K562 (cell line): Measurements from ENCODE around the gene CCDC28B. TPM values are rescaled to one million over a fixed set of nuclear protein-coding genes. Genes with fewer than 3 reads are reported as not detected.
A peak's percentile ranks its signal among the peaks of the same experiment; 100 is the strongest.

Source experiments
- ARNT ChIP-seq, 2 experiments: fragments of 450-650 bp; IDR thresholded peaks; 2 replicates each; pipeline ENCODE4 v1.6.1; 2016; ENCODE audit warnings: mild to moderate bottlenecking in 1 of 2
- CEBPG ChIP-seq, 3 experiments: fragments of 200-800 bp in 1 of 3; sonication (Bioruptor generic) in 1 of 3; sonication (generic) in 1 of 3; formaldehyde crosslinking in 1 of 3; IDR thresholded peaks in 2 of 3; conservative IDR thresholded peaks in 1 of 3; 2 replicates each; pipeline versions ENCODE4 v1.6.1 to v1.8.0; 2016 to 2022; ENCODE audit warnings: missing compliant biosample characterization in 2 of 3, missing genetic modification characterization in 2 of 3, mild to moderate bottlenecking in 1 of 3, missing genetic modification reagents in 1 of 3
- CUX1 ChIP-seq: fragments of 200-800 bp; sonication (Bioruptor generic); IDR thresholded peaks from 2 replicates; pipeline ENCODE4 v1.6.1; 2016; ENCODE audit warnings: missing genetic modification characterization, missing compliant biosample characterization
- GABPB2 ChIP-seq: fragments of 250-450 bp; sonication (Bioruptor Pico); conservative IDR thresholded peaks from 2 replicates; pipeline ENCODE4 v1.5.1; 2021; ENCODE audit warnings: mild to moderate bottlenecking
- HDAC1 ChIP-seq, 2 experiments: fragments of 450-650 bp; IDR thresholded peaks; 2 replicates each; pipeline ENCODE4 v1.6.1; 2016 to 2017; ENCODE audit warnings: inconsistent platforms in 1 of 2, mild to moderate bottlenecking in 1 of 2, moderate library complexity in 1 of 2
- NR1H2 ChIP-seq: sonication (generic); formaldehyde crosslinking; IDR thresholded peaks from 2 replicates; pipeline ENCODE4 v1.4.0; 2020; ENCODE audit warnings: mild to moderate bottlenecking, missing genetic modification reagents
- NR2C2 ChIP-seq, 2 experiments: fragments of 200-800 bp in 1 of 2; sonication (Bioruptor generic) in 1 of 2; sonication (generic) in 1 of 2; formaldehyde crosslinking in 1 of 2; IDR thresholded peaks; 2 replicates each; pipeline versions ENCODE4 v1.6.1 to v1.8.0; 2016 to 2022; ENCODE audit warnings: mild to moderate bottlenecking in 1 of 2, missing compliant biosample characterization in 1 of 2, missing genetic modification characterization in 1 of 2, missing genetic modification reagents in 1 of 2
- PML ChIP-seq: IDR thresholded peaks from 2 replicates; pipeline ENCODE4 v1.6.1; 2012; ENCODE audit warnings: low read length, inconsistent platforms
- RAD21 ChIP-seq, 2 experiments: fragments of 250-450 bp in 1 of 2; fragments of 450-650 bp in 1 of 2; sonication (Bioruptor Pico) in 1 of 2; formaldehyde crosslinking in 1 of 2; IDR thresholded peaks in 1 of 2; conservative IDR thresholded peaks in 1 of 2; 2 replicates each; pipeline versions ENCODE4 v1.4.0 to v1.8.0; 2020 to 2022; ENCODE audit warnings: mild to moderate bottlenecking in 2 of 2, moderate library complexity in 1 of 2
- RBM17 ChIP-seq: fragments of 200-400 bp; formaldehyde crosslinking; IDR thresholded peaks from 2 replicates; pipeline ENCODE4 v1.6.1; 2017; ENCODE audit warnings: low read depth, mild to moderate bottlenecking, low read length, borderline replicate concordance
- ZNF609 ChIP-seq: sonication (generic); formaldehyde crosslinking; IDR thresholded peaks from 2 replicates; pipeline ENCODE4 v1.8.1; 2023; ENCODE audit warnings: missing genetic modification reagents, mild to moderate bottlenecking, borderline replicate concordance
- polyA plus RNA-seq, 8 experiments: library from polyadenylated mRNA; depleted of rRNA in 4 of 8; stranded (reverse) in 5 of 8; unstranded in 3 of 8; fragments of >200 nt; fragmentation: Nextera tagmentation in 2 of 8; fragmentation: Illumina TruSeq in 1 of 8; extraction: Ambion mirVana in 2 of 8; extraction: Trizol in 1 of 8; gene quantifications; 2 replicates each; pipeline versions ENCODE4 v1.2.1 to v1.2.3, GENCODE V29; 2011 to 2014; ENCODE audit warnings: inconsistent platforms in 1 of 8, missing spikeins in 1 of 8
- total RNA-seq, 7 experiments: library from RNA; depleted of rRNA in 6 of 7; stranded (reverse); fragments of >200 nt in 6 of 7; fragmentation: Illumina TruSeq in 2 of 7; extraction: Trizol in 2 of 7; gene quantifications; 2 replicates each; pipeline versions ENCODE4 v1.2.1 to v1.2.3, GENCODE V29; 2011 to 2021; ENCODE audit warnings: low replicate concordance in 1 of 7
- TF ChIP-seq, protein P1 (sequence below), 3 experiments: fragments of 200-800 bp in 1 of 3; fragments of 250-450 bp in 1 of 3; fragments of 450-650 bp in 1 of 3; sonication (Bioruptor Pico) in 1 of 3; sonication (Bioruptor generic) in 1 of 3; formaldehyde crosslinking in 1 of 3; IDR thresholded peaks; 2 replicates each; pipeline versions ENCODE4 v1.6.1 to v1.8.0; 2016 to 2022; ENCODE audit warnings: mild to moderate bottlenecking in 2 of 3, missing genetic modification characterization in 2 of 3, missing compliant biosample characterization in 1 of 3, moderate library complexity in 1 of 3

CCDC28B gene
- total and polyA plus RNA-seq, 9 of the 15 experiments (the other 6 are each of a cell fraction or from before 2014, with no cell fraction given), result 5.7 to 54.5 (median 31.7) TPM

DNA sequence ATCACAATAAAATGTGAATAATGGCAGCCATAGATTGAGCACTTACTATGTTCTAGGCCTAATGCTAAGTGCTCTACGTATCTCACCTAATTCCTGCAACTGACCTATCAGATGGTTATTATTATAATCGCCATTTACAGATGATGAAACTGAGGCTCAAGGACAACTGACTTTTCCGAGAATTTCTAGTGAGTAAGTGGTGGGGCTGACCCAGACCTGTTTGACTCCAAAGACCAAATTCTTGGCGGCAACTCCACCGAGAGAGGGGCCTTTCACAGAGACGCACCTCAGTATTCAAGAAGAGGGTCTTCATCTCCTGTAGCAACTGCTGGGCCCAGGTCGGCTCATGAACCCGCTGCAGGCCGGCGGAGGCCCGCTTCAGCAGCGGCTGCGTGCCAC lies 21.2 kb downstream of the CCDC28B start (continued):
- 0 out of 2 replicates have a peak, but pooled peaks have one; percentile 35 for TF ChIP-seq ZNF609 (CRISPR knock-in tag)
- TF ChIP-seq ARNT (IDR thresholded peaks at IDR 0.05), result no peak
- TF ChIP-seq PML, result no peak
- peak; percentile 5; the same call in 1 of the 2 replicates for TF ChIP-seq NR2C2 (CRISPR knock-in tag; IDR thresholded peaks at IDR 0.05)
- TF ChIP-seq NR2C2 (tag; IDR thresholded peaks at IDR 0.05), result no peak
- TF ChIP-seq CUX1, result no peak
- TF ChIP-seq GABPB2 (CRISPR knock-in tag), result 0 out of 2 replicates have a peak, but pooled peaks have one; percentile 52
- TF ChIP-seq CEBPG (CRISPR knock-in tag; IDR thresholded peaks at IDR 0.05), result peak; percentile 60
- peak in 1 of 2 experiments; percentile 71; a peak in 1 of 4 replicates for TF ChIP-seq CEBPG (tag; conservative IDR thresholded peaks at IDR 0.05 in 1 of 2, IDR thresholded peaks at IDR 0.05 in 1 of 2)
- TF ChIP-seq HDAC1 (IDR thresholded peaks at IDR 0.05), result no peak
- 0 out of 2 replicates have a peak, but pooled peaks have one; percentile 60 for TF ChIP-seq NR1H2
- TF ChIP-seq, protein P1, sequence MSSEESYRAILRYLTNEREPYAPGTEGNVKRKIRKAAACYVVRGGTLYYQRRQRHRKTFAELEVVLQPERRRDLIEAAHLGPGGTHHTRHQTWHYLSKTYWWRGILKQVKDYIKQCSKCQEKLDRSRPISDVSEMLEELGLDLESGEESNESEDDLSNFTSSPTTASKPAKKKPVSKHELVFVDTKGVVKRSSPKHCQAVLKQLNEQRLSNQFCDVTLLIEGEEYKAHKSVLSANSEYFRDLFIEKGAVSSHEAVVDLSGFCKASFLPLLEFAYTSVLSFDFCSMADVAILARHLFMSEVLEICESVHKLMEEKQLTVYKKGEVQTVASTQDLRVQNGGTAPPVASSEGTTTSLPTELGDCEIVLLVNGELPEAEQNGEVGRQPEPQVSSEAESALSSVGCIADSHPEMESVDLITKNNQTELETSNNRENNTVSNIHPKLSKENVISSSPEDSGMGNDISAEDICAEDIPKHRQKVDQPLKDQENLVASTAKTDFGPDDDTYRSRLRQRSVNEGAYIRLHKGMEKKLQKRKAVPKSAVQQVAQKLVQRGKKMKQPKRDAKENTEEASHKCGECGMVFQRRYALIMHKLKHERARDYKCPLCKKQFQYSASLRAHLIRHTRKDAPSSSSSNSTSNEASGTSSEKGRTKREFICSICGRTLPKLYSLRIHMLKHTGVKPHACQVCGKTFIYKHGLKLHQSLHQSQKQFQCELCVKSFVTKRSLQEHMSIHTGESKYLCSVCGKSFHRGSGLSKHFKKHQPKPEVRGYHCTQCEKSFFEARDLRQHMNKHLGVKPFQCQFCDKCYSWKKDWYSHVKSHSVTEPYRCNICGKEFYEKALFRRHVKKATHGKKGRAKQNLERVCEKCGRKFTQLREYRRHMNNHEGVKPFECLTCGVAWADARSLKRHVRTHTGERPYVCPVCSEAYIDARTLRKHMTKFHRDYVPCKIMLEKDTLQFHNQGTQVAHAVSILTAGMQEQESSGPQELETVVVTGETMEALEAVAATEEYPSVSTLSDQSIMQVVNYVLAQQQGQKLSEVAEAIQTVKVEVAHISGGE (CRISPR knock-in tag; IDR thresholded peaks at IDR 0.05), result no peak
- TF ChIP-seq RBM17, result no peak
- TF ChIP-seq RAD21 (CRISPR knock-in tag; conservative IDR thresholded peaks at IDR 0.05 in 1 of 2, IDR thresholded peaks at IDR 0.05 in 1 of 2), result no peak
